A549 (cell line): ENCODE results near the gene MRPL36. TPM values are rescaled to one million over a fixed set of nuclear protein-coding genes. Genes with fewer than 3 reads are reported as not detected.

Source experiments
- ATAC-seq, 2 experiments: fragments of 200-7000 bp in 1 of 2; fragments of >200 bp in 1 of 2; cut with Nextera tagmentation in 1 of 2; cut with Tn5 transposase in 1 of 2; 3 replicates each; pipeline versions ENCODE4 v1.8.0 to v1.9.1; 2018 to 2020; ENCODE audit warnings: mild to moderate bottlenecking in 1 of 2, moderate library complexity in 1 of 2
- CTCF ChIA-PET: fragments of 300-600 bp; sonication (Branson Sonifier 250); formaldehyde crosslinking; extraction: SDS; loops from one replicate; lab custom pipeline; 2021; ENCODE audit warnings: antibody characterized with exemption, inconsistent platforms; lab: Yijun Ruan, JAX
- POLR2A ChIA-PET: fragments of 350-600 bp; formaldehyde crosslinking; extraction: SDS; loops from one replicate; lab custom pipeline; 2021; ENCODE audit warnings: antibody characterized with exemption, inconsistent platforms; lab: Yijun Ruan, JAX
- DNase-seq, 2 experiments: peaks; one replicate each; pipeline versions ENCODE4 v3.0.0 to v3.0.0-alpha.2; 2011 to 2016; ENCODE audit warnings: low read depth in 1 of 2, low spot score in 1 of 2
- FAIRE-seq: peaks from 2 replicates; lab custom pipeline; 2011; peaks lifted over from hg19 to GRCh38; lab: Jason Lieb, UNC
- H3K27ac ChIP-seq, 2 experiments: fragments of >200 bp; sonication (Bioruptor Twin); formaldehyde crosslinking; 3 replicates each; pipeline ENCODE4 v1.5.1; 2016 to 2017
- H3K4me1 ChIP-seq: fragments of >200 bp; sonication (Bioruptor Twin); formaldehyde crosslinking; 3 replicates; pipeline ENCODE4 v1.6.1; 2016
- H3K4me2 ChIP-seq: fragments of >200 bp; sonication (Bioruptor Twin); formaldehyde crosslinking; 3 replicates; pipeline ENCODE4 v1.6.1; 2016
- H3K4me3 ChIP-seq: fragments of >200 bp; sonication (Bioruptor Twin); formaldehyde crosslinking; 3 replicates; pipeline ENCODE4 v1.5.1; 2016
- H3K9me3 ChIP-seq: fragments of >200 bp; sonication (Bioruptor Twin); formaldehyde crosslinking; 3 replicates; pipeline ENCODE4 v1.6.1; 2016
- ATOH8 ChIP-seq: fragments of 250-450 bp; sonication (Bioruptor Pico); IDR thresholded peaks from 2 replicates; pipeline ENCODE4 v1.5.0; 2020; ENCODE audit warnings: low read depth, mild to moderate bottlenecking, moderate library complexity
- BHLHE40 ChIP-seq: IDR thresholded peaks from 2 replicates; pipeline ENCODE4 v1.6.1; 2012; ENCODE audit warnings: low read depth, low read length, inconsistent platforms
- CHD4 ChIP-seq: fragments of 200-600 bp; sonication (generic); IDR thresholded peaks from 2 replicates; pipeline ENCODE4 v1.6.1; 2016; ENCODE audit warnings: antibody characterized with exemption, mild to moderate bottlenecking, borderline replicate concordance
- ELK1 ChIP-seq: fragments of 150-350 bp; IDR thresholded peaks from 2 replicates; pipeline ENCODE4 v1.6.1; 2014; ENCODE audit warnings: low read depth, mild to moderate bottlenecking, low read length
- ESRRA ChIP-seq: fragments of 150-350 bp; IDR thresholded peaks from 2 replicates; pipeline ENCODE4 v1.6.1; 2014; ENCODE audit warnings: mild to moderate bottlenecking, low read length, borderline replicate concordance
- FOSB ChIP-seq: fragments of 250-450 bp; sonication (Bioruptor Pico); IDR thresholded peaks from 2 replicates; pipeline ENCODE4 v1.5.0; 2020; ENCODE audit warnings: mild to moderate bottlenecking, moderate library complexity
- HOXA7 ChIP-seq: fragments of 250-450 bp; sonication (Bioruptor Pico); IDR thresholded peaks from 2 replicates; pipeline ENCODE4 v1.5.0; 2020; ENCODE audit warnings: mild to moderate bottlenecking, moderate library complexity
- HOXB5 ChIP-seq: fragments of 250-450 bp; sonication (Bioruptor Pico); IDR thresholded peaks from 2 replicates; pipeline ENCODE4 v1.5.0; 2020; ENCODE audit warnings: mild to moderate bottlenecking, moderate library complexity
- JUNB ChIP-seq: fragments of >200 bp; sonication (Bioruptor Twin); formaldehyde crosslinking; IDR thresholded peaks from 2 replicates; pipeline ENCODE4 v1.6.1; 2016
- KDM1A ChIP-seq: fragments of 200-600 bp; sonication (generic); IDR thresholded peaks from 2 replicates; pipeline ENCODE4 v1.6.1; 2016; ENCODE audit warnings: low read depth, mild to moderate bottlenecking
- MAFK ChIP-seq: fragments of 450-650 bp; IDR thresholded peaks from 2 replicates; pipeline ENCODE4 v1.6.1; 2014; ENCODE audit not compliant: partially characterized antibody
- MAZ ChIP-seq: fragments of 150-350 bp; IDR thresholded peaks from 2 replicates; pipeline ENCODE4 v1.6.1; 2014; ENCODE audit warnings: antibody characterized with exemption, low read depth, low read length, borderline replicate concordance
- POLR2A ChIP-seq: IDR thresholded peaks from 2 replicates; pipeline ENCODE4 v1.6.1; 2012; ENCODE audit warnings: mild to moderate bottlenecking, low read length
- RCOR1 ChIP-seq: fragments of 150-350 bp; IDR thresholded peaks from 2 replicates; pipeline ENCODE4 v1.6.1; 2014; ENCODE audit warnings: antibody characterized with exemption, low read length, low read depth
- RNF2 ChIP-seq: fragments of 200-600 bp; sonication (generic); IDR thresholded peaks from 2 replicates; pipeline ENCODE4 v1.6.1; 2016; ENCODE audit warnings: low read depth, mild to moderate bottlenecking, antibody characterized with exemption, moderate library complexity, borderline replicate concordance
- TFCP2L1 ChIP-seq: fragments of 250-450 bp; sonication (Bioruptor Pico); IDR thresholded peaks from 2 replicates; pipeline ENCODE4 v1.5.0; 2021; ENCODE audit warnings: mild to moderate bottlenecking
- TP53 ChIP-seq: fragments of 250-450 bp; sonication (Bioruptor Pico); IDR thresholded peaks from 2 replicates; pipeline ENCODE4 v1.5.0; 2021; ENCODE audit warnings: mild to moderate bottlenecking, moderate library complexity
- ZC3H11A ChIP-seq: fragments of 450-650 bp; IDR thresholded peaks from 2 replicates; pipeline ENCODE4 v1.6.1; 2014; ENCODE audit warnings: antibody characterized with exemption, mild to moderate bottlenecking
- WGBS: methylation state at CpG from one replicate; pipeline ENCODE4 v1.1.6; 2017; ENCODE audit errors: missing lambda C conversion rate; 5-methylcytosine and 5-hydroxymethylcytosine counted together
- polyA plus RNA-seq, 4 experiments: library from polyadenylated mRNA; depleted of rRNA in 3 of 4; stranded (reverse); fragments of >200 nt; fragmentation: RNase III in 1 of 4; extraction: RNeasy Plus Mini Kit Qiagen cat#74134 plus additional on column Dnase treatment in 1 of 4; gene quantifications; 2 replicates in 3 of 4; 3 replicates in 1 of 4; pipeline ENCODE4 v1.2.3, GENCODE V29; 2011 to 2017
- TF ChIP-seq, protein P1 (sequence below): fragments of >200 bp; sonication (Bioruptor Twin); formaldehyde crosslinking; IDR thresholded peaks from 3 replicates; pipeline ENCODE4 v1.6.1; 2016
- TF ChIP-seq, protein P2 (sequence below): fragments of >200 bp; sonication (Bioruptor Twin); formaldehyde crosslinking; IDR thresholded peaks from 3 replicates; pipeline ENCODE4 v1.5.1; 2016
- TF ChIP-seq, protein P3 (sequence below): fragments of >200 bp; sonication (Bioruptor Twin); formaldehyde crosslinking; IDR thresholded peaks from 2 replicates; pipeline ENCODE4 v1.6.1; 2016

MRPL36 gene
- polyA plus RNA-seq, 2 of the 4 experiments (the other 2 are of a cell fraction): 114 to 127 TPM

DNA sequence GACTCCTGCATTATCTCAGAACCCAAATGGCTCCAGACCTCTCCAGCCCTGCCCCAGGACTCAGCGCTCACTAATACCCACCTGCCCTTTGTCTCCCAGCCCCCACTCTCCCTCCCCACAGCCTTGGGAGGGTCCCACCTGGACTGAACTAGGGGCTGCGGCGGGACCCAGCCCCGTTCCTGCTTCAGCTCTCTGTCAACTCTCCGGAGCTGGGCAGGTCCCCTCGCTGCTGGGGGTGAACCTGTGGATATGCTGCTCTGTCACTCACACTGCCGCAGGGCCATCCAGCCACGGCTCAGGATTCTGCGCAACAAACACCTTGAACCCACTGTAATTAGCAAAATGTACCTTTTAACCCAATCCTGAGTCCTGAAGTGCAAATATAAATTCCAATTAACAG, 38.4 kb upstream of the MRPL36 start:
- DNase-seq (no peak), ATAC-seq (no peak), FAIRE-seq (no peak)
- WGBS: 78% methylated on average over 4 of the region's 9 CpGs
- Histone ChIP-seq H3K9me3 (no peaks in the 10 kb centered on the region), H3K4me3 (no peak overlapping the region), H3K4me1 (0 out of 3 replicates have a peak, but pooled peaks cover 3% of the 10 kb centered on the region), H3K27ac (no peak overlapping the region), H3K4me2 (no peak overlapping the region)
- TF ChIP-seq ELK1: no peak
- TF ChIP-seq TFCP2L1: no peak
- TF ChIP-seq, protein P1, sequence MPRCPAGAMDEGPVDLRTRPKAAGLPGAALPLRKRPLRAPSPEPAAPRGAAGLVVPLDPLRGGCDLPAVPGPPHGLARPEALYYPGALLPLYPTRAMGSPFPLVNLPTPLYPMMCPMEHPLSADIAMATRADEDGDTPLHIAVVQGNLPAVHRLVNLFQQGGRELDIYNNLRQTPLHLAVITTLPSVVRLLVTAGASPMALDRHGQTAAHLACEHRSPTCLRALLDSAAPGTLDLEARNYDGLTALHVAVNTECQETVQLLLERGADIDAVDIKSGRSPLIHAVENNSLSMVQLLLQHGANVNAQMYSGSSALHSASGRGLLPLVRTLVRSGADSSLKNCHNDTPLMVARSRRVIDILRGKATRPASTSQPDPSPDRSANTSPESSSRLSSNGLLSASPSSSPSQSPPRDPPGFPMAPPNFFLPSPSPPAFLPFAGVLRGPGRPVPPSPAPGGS: no peak
- TF ChIP-seq, protein P2, sequence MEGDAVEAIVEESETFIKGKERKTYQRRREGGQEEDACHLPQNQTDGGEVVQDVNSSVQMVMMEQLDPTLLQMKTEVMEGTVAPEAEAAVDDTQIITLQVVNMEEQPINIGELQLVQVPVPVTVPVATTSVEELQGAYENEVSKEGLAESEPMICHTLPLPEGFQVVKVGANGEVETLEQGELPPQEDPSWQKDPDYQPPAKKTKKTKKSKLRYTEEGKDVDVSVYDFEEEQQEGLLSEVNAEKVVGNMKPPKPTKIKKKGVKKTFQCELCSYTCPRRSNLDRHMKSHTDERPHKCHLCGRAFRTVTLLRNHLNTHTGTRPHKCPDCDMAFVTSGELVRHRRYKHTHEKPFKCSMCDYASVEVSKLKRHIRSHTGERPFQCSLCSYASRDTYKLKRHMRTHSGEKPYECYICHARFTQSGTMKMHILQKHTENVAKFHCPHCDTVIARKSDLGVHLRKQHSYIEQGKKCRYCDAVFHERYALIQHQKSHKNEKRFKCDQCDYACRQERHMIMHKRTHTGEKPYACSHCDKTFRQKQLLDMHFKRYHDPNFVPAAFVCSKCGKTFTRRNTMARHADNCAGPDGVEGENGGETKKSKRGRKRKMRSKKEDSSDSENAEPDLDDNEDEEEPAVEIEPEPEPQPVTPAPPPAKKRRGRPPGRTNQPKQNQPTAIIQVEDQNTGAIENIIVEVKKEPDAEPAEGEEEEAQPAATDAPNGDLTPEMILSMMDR: no peak
- TF ChIP-seq ATOH8 (CRISPR knock-in tag): no peak
- no peak for TF ChIP-seq FOSB (CRISPR knock-in tag)
- no peak for TF ChIP-seq TP53 (CRISPR knock-in tag)
- ChIA-PET POLR2A (no interaction called here), CTCF (no interaction called here)

DNA sequence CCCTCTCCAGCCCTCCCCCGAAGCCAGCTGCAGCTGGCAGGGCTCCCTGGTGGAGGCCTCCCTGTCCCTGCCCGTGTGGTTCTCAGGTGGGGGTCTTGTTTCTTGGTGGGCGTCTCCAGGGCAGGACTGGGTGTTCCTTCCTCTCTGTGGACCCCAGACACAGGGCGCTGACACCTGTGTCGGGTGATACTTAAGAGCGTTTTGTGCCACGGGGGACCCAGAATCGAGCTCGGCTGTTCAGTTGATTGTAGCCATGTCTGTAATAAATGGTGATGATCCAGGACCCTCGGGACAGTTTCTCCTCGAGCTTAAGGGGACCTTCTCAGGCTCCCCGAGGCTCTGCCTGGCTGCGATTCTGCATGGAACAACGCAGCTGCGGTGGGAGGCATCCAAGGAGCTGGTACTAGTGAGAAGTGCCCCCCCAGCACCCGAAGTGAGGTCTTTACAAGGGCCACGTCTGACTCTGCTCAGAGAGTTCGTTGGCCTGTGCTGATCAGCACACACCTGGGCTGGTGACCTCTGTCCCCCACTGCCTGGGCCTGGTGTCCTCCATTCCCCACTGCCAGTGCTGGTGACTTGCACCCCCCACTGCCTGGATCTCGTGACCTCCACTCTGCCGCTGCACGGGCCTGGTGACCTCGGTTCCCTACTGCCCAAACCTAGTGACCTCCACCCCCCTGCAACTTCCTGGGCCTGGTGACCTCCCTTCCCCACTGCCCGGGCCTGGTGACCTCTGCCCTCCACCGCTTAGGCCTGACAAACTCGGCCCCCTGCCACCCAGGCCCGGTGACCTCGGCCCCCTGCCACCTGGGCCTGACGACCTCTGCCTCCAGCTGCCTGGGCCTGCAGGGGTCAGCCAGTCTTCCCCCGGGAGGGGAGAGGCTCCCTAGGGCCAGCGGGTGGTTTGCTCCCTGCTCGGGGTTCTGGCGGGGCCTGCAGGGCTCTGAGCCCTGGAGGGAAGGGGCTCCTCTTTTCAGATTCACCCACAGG, 37.5 kb upstream of the MRPL36 start:
- no peak for ATAC-seq
- H3K4me3 ChIP-seq: no peak overlapping the region
- POLR2A ChIA-PET: no interaction called here

More for the DNA sequence above, 37.5 kb upstream of the MRPL36 start:
- 64% methylated on average over 29 of the region's 32 CpGs for WGBS
- FAIRE-seq: no peak
- Histone ChIP-seq H3K27ac (no peak overlapping the region), H3K9me3 (no peaks in the 10 kb centered on the region)
- TF ChIP-seq JUNB (no peak), RNF2 (no peak), BHLHE40 (no peak), HOXA7 (no peak), CHD4 (no peak), MAZ (no peak), KDM1A (no peak), ESRRA (no peak), HOXB5 (CRISPR knock-in tag) (no peak), ELK1 (no peak), MAFK (no peak), TP53 (CRISPR knock-in tag) (no peak), POLR2A (no peak), ZC3H11A (no peak), ATOH8 (CRISPR knock-in tag) (no peak), TFCP2L1 (no peak), RCOR1 (no peak)
- TF ChIP-seq, protein P3, sequence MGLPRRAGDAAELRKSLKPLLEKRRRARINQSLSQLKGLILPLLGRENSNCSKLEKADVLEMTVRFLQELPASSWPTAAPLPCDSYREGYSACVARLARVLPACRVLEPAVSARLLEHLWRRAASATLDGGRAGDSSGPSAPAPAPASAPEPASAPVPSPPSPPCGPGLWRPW: no peak
- TF ChIP-seq, all 56 proteins: peak for 0
- H3K4me2 ChIP-seq: no peak overlapping the region
- CTCF ChIA-PET: interaction anchor here (0.7 kb wide), 1 partner anchor 1429 kb away, joined by 3 read pairs; no protein-coding TSS in a partner anchor
- DNase-seq: no peak
- H3K4me1 ChIP-seq: 0 out of 3 replicates have a peak, but pooled peaks cover under 1% of the 10 kb centered on the region
